GM18873 (cell line): ENCODE measurements around the gene COLGALT1.
A peak's percentile ranks its signal among the peaks of the same experiment; 100 is the strongest.
"Not testable (repeated sequence)": the region's sequence is repeated elsewhere in the genome, so short reads cannot be mapped to it uniquely, and the experiment has no call there.

Experiments used
- ATAC-seq: cut with Tn5 transposase; IDR thresholded peaks from one replicate; pipeline ENCODE4 v1.9.1; 2021; ENCODE audit warnings: mild to moderate bottlenecking, moderate library complexity, moderate number of reproducible peaks; ENCODE audit not compliant: unreplicated experiment, low FRiP score

The COLGALT1 gene

DNA sequence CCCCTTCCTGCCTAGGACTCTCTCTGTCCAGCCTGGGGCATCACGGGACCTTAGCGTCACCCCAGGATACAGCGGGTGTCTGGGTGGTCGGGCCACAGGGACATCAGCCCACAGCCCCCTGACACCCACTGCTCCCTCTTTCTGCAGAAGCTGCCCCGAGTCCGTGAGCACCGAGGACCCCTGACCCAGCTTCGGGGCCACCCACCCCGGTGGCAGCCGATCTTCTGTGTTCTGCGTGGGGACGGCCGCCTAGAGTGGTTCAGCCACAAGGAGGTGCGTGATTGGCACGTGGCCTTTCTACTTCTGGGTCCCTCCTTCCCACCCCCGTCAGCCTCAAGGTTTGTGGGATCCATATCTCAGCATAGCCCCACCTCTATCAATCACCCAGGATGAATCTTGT lies 23.3 kb upstream of the COLGALT1 start:
- ATAC-seq: no peak

DNA sequence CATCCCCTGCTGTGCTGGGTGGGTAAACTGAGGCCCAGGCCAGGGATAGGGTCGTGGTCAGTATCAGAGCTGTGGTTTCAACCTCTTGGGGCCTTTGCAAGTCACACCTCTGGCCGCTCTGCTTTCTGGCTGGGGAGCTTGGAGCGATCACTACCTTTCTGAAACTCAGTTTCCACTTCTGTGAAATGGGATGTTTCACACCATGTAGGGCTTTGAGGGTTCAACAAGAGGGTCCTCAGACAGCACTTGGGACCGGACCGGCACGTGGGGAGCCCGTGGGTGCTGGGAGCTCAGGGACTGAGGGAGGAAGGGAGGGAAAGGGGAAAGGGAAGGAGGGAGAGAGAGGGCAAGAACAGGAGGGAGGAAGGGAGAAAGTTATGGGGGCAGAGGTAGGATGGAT lies 22.9 kb upstream of the COLGALT1 start:
- ATAC-seq: no peak

GRCh38 chr19:17534767-17535166 lies 20.7 kb upstream of the COLGALT1 start:
- ATAC-seq: no peak

DNA sequence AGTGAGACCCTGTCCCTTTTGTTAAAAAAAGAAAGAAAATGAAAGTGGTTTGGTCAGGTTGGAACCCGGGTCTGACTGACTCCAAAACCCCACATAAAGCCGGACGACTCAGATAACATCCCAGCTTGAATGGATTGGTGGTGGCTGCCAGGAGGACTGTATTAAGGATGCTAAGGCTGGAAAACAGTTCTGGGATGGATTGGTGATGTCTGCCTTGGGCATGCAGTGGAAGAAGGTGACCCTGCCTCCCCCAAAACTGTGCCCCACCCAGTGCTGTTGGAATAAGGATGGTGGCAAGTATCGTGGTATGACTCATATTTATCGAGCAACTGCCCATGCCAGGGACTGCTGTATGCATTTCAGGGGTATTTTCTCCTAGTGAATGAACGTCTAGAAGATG lies 18.5 kb upstream of the COLGALT1 start:
- no peak for ATAC-seq

DNA sequence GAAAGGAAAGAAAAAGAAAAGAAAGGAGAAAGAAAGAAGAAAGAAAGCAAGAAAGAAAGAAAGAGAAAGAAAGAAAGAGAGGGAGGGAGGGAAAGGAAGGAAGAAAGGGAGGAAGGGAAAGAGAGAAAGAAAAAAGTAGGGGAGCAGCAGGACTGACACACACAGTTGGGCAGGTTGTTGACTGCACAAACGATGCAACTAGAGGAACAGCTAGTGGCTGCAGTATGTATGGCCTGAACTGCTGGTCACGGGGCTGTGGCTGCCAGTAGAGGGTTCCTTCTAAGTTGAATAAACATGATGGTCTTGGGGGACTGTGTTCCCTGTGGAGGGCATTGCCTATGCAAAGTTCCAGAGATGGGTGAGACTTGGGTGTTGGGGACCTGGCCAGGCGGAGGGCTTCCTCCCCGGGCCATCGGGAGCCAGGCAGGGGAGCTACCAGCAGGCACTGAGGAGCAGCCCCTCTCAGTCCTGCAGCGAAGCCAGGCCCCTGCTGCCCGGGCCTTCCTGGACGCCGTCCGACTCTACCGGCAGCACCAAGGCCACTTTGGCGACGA lies 16.7 kb upstream of the COLGALT1 start:
- no peak for ATAC-seq

- no peak for ATAC-seq
These were observed 16.0 kb upstream of the COLGALT1 start for GRCh38 chr19:17539238-17540117.

DNA sequence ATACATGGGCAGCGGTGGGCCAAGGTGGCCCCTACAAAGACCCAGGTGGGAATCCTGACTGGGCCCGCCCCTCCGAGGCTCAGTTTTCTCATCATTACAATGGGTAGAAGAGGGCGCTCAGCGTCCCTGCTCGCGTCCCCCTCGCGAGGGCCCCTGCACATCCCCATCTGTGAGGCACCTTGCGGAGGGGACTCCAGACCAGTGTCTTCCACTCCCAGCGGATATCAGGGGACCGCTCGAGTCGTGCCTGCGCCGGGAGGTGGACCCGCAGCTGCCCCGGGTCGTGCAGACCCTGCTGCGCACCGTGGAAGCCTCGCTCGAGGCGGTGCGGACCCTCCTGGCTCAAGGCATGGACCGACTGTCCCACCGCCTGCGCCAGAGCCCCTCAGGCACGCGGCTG lies 15.3 kb upstream of the COLGALT1 start:
- no peak for ATAC-seq

- ATAC-seq: no peak
These were observed 14.2 kb upstream of the COLGALT1 start for GRCh38 chr19:17541184-17541759.

DNA sequence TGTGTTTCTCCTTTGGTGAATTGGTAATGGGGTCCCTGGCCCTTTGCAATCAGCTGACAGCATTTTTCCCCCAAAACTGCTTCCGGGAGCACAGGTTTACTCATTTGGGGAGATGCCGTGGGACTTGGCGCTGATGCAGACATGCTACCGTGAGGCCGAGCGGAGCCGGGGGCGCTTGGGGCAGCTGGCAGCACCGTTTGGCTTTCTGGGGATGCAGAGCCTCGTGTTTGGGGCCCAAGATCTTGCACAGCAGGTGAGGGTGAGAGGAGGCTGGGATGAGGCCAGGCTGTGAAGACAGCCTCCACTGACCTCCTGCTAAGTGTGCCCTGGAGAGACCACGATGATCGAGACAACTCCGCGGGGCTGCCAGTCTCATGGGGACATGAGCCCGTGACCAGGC lies 13.4 kb upstream of the COLGALT1 start:
- no peak for ATAC-seq

DNA sequence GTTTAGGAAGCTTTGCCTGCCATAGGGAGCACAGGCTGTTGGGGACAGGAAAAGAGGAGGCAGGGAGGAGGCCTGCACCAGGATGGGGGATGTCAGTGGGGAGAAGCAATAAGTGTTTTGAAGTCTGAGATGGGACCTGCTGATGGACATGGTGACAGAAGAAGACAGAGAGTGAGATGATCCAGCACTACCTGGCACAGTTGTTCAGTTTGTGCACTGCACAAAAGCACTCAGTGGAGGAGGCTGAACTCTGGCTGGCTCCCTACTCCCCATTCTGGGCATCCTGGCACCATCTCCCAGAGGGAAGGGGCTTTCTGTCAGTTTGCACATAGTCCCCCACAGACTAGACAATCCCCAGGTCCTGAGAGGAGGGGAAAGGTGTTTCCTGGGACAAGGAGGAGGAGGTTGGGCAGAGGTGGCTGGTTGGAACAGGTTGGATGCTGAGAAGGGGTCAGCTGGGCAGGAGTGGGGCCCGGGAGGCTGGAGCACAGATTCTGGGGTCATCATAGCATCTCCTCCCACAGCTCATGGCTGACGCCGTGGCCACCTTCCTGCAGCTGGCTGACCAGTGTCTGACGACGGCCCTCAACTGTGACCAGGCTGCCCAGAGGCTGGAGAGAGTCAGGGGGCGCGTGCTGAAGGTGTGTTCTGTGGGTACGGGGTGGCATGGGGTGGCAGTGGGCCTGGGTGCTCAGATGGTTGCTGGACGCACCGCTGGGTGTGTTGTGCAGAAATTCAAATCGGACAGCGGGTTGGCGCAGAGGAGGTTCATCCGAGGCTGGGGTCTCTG lies 12.5 kb upstream of the COLGALT1 start:
- no peak for ATAC-seq

GRCh38 chr19:17543986-17544385 lies 11.5 kb upstream of the COLGALT1 start:
- ATAC-seq: no peak

- no peak for ATAC-seq
These were observed 11.0 kb upstream of the COLGALT1 start for GRCh38 chr19:17544418-17544817.

DNA sequence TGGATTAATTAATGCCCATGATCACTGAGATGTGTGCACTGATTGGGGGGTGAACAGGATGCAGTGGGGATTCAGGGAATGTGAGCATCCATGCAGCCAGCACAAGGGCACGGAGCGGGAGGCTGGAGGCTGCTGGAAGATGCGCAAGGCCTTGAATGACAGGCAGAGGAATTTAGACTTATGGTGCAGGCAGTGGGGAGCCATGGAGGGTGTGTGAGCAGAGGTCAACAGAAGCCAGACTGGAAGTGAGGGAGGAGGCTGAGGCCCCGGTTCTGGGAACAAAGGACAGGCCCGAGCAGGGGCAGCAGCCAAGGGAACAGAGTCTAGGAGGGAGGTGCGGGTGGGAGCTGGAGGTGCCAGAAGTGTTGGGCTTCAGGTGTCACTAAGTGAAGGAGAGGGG lies 7.3 kb upstream of the COLGALT1 start:
- ATAC-seq: no peak

DNA sequence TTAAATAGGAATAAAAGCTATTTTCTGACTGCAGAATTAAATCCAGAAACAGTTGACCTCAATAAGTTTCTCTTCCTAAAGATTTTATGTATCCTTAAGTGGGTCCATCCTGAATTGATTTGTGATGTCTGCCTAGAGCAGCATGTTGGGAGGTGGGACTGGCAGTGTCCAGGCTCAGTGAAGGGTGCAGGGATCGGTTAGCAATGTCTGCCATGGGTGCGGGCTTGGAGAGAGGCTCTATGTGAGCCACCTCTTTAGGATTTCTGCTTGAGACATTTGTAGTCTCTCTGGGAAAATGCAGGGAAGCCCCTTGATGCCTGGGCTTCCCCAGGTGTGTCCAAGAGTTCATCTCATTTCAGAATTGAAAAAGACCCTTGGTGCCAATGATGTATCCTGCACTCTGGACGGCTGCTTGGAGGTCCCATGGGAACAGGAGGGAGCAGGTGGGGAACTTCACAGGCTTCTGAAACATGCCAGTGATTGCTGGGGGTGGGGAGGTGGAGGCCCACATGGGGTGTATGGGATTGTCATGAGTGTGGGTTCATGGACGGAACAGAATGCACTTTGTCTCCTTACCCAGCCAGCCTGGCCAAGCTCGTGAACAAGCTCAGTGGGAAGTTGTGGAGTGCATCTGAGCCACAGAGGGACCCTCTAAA lies 6.2 kb upstream of the COLGALT1 start:
- no peak for ATAC-seq

- no peak for ATAC-seq
These were observed 5.3 kb upstream of the COLGALT1 start for GRCh38 chr19:17550076-17550667.

- not testable (repeated sequence) for ATAC-seq
These were observed 2.7 kb upstream of the COLGALT1 start for GRCh38 chr19:17552735-17553134.

DNA sequence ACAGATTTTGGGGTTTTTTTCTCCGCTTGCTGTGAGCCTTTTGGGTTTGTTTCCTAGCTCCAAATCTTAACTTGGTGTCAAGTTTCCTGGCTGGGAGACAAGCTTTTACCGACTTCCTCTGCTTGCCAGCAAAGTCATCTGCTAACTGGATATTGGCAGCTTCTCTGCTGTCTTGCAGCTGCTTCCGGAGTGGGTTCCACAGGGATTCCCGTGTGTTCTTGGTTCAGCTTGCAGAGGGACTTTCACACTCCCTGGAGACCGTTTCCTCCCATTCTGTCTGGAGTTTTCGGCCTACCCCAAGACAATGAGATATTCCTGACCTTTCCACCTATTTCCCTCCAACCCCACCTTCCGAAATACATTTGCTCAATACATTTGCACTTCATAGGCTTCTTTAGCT lies 2.2 kb upstream of the COLGALT1 start:
- no peak for ATAC-seq

DNA sequence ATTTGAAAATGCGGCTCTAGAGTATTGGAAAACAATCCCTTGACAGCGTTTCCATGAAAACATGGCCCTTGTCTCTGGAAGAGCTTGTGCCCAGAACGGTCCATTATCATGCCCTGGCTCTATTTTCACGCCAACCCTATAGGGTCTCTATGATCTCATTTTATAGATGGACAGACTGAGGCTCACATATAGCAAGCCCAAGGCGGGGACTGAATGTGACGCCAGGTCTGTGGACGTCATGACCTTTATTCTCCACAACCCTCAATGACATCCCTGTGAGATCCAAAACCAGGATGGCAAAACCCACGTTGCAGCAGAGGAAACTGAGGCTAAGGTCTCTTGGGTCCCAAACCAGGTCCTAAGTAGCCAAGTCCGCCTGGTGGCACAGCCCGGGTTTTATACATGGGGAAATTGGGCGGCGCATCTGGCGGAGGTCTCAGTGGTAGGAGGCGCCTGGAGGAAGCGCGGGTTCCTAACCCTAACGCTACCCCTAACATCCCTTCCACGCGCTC lies 425 bp upstream of the COLGALT1 start:
- ATAC-seq: no peak

DNA sequence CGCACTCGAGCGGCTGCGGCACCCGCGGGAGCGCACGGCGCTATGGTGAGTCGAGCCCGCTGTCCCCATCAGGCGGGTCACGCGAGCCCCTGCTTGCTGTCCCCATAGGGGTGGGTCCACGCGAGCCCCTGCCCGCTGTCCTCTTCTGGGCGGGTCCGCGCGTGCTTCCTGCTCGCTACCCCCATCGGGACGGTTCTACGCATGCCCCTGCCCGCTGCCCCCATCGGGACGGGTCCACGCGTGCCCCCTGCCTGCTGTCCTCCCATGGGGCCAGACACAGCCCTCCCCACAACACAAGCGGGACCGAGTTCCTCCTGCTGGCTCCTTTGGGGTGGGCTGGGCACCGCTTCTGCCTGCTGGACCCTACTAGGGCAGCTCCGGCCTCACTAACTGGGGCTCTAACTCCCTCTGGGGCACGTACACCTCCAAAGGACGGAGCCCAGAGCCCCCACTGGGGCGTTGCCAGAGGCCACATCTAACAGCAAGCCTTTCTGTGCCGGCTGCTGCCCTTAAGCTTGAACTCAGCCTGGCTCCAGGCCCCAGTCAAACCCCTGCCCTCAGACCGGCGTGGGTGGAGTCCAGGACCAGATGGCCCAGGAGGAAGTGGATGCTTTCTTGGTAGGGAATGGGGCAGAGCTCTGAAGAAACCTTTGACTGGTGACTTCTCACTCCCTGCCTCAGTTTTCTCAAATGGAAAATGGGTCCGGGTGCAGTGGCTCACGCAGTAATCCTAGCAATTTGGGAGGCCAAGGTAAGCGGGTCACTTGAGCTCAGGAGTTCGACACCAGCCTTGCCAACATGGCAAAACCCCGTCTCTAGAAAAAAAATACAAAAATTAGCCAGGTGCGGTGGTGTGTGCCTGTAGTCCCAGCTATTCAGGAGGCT lies 722 bp downstream of the COLGALT1 start:
- peak; percentile 25 for ATAC-seq
